GM23338 (cell line): Measurements from ENCODE around the gene HK1.

Experiments used
- EZH2 ChIP-seq: fragments of 200-600 bp; sonication (generic); IDR thresholded peaks from one replicate; pipeline ENCODE4 v1.8.0; 2017; ENCODE audit warnings: antibody characterized with exemption, mild to moderate bottlenecking, low read depth; ENCODE audit not compliant: unreplicated experiment
- EZH2phosphoT487 ChIP-seq: fragments of 200-600 bp; sonication (generic); IDR thresholded peaks from one replicate; pipeline ENCODE4 v1.8.1; 2018; ENCODE audit warnings: antibody characterized with exemption; ENCODE audit not compliant: unreplicated experiment
- JUNB ChIP-seq: IDR thresholded peaks from one replicate; pipeline ENCODE4 v1.6.1; 2016; ENCODE audit warnings: antibody characterized with exemption; ENCODE audit not compliant: unreplicated experiment
- POLR2AphosphoS5 ChIP-seq: IDR thresholded peaks from 2 replicates; pipeline ENCODE4 v1.6.1; 2016; ENCODE audit warnings: antibody characterized with exemption, low read depth
- TF ChIP-seq, protein P1 (sequence below), 2 experiments: fragments of 200-600 bp in 1 of 2; sonication (generic) in 1 of 2; conservative IDR thresholded peaks; 2 replicates each; pipeline versions ENCODE4 v1.5.1 to v1.6.1; 2016 to 2017; ENCODE audit warnings: antibody characterized with exemption in 2 of 2, low read depth in 2 of 2, mild to moderate bottlenecking in 2 of 2, moderate library complexity in 1 of 2

DNA sequence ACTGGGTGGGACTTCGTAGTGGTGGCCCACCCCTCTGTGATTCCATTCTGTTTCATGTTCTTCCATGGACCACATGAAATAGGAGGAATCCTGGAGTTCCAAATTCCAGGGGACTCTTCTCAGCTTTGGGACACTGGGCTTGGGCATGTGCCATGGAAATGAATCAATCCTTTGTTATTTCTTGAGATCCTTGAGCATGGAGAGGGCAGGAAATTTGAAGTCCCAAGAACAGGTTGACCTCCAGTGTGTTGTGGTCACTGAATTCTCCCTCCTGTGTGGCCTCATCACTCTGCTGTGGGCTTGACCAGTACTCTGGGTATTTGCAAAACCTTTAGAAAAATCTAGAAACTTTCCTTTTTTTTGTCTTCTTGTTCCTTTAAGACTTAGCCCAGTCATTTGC is 115.7 kb downstream of the HK1 start:
- TF ChIP-seq, protein P1, sequence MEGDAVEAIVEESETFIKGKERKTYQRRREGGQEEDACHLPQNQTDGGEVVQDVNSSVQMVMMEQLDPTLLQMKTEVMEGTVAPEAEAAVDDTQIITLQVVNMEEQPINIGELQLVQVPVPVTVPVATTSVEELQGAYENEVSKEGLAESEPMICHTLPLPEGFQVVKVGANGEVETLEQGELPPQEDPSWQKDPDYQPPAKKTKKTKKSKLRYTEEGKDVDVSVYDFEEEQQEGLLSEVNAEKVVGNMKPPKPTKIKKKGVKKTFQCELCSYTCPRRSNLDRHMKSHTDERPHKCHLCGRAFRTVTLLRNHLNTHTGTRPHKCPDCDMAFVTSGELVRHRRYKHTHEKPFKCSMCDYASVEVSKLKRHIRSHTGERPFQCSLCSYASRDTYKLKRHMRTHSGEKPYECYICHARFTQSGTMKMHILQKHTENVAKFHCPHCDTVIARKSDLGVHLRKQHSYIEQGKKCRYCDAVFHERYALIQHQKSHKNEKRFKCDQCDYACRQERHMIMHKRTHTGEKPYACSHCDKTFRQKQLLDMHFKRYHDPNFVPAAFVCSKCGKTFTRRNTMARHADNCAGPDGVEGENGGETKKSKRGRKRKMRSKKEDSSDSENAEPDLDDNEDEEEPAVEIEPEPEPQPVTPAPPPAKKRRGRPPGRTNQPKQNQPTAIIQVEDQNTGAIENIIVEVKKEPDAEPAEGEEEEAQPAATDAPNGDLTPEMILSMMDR (conservative IDR thresholded peaks at IDR 0.05; ENCODE audit: low read depth in 2 of 2): no peak
- TF ChIP-seq EZH2 (no peak), POLR2AphosphoS5 (no peak), EZH2phosphoT487 (no peak), JUNB (no peak)
